OCI-LY7 (cell line): Measurements from ENCODE around the gene SULT1A2. TPM values are rescaled to one million over a fixed set of nuclear protein-coding genes. Genes with fewer than 3 reads are reported as not detected.

Source experiments
- BruUV-seq: library from RNA; stranded (reverse); fragments of 400-500 nt; replicated peaks from 2 replicates; lab custom pipeline; 2021; lab: Mats Ljungman, UMichigan
- CTCF ChIA-PET: fragments of 300-600 bp; sonication (Branson Sonifier 250); formaldehyde crosslinking; loops from one replicate; lab custom pipeline; 2022; ENCODE audit warnings: antibody characterized with exemption; ENCODE audit not compliant: unreplicated experiment; lab: Charles Lee
- POLR2A ChIA-PET: fragments of 300-600 bp; sonication (Branson Sonifier 250); formaldehyde crosslinking; loops from one replicate; lab custom pipeline; 2022; ENCODE audit warnings: antibody characterized with exemption; lab: Charles Lee
- DNase-seq: peaks from one replicate; pipeline ENCODE4 v3.0.0-alpha.2; 2015; ENCODE audit warnings: low spot score
- H2AFZ ChIP-seq: fragments of 200-600 bp; sonication (generic), shearing (Covaris generic); 2 replicates; pipeline ENCODE4 v1.6.1; 2014; ENCODE audit warnings: mild to moderate bottlenecking, antibody characterized with exemption, low read length, moderate library complexity
- H3K27ac ChIP-seq: fragments of 200-600 bp; sonication (generic); 2 replicates; pipeline ENCODE4 v1.5.1; 2014; ENCODE audit warnings: mixed run types, low read depth, mild to moderate bottlenecking, moderate library complexity, low read length, inconsistent platforms; ENCODE audit not compliant: poor library complexity, severe bottlenecking
- H3K36me3 ChIP-seq: fragments of 200-600 bp; sonication (generic); 2 replicates; pipeline ENCODE4 v1.6.1; 2014; ENCODE audit warnings: mild to moderate bottlenecking, antibody characterized with exemption, low read length, moderate library complexity, mixed read lengths; ENCODE audit not compliant: insufficient read depth
- H3K4me1 ChIP-seq: fragments of 200-600 bp; sonication (generic); 2 replicates; pipeline ENCODE4 v1.5.1; 2014; ENCODE audit warnings: mild to moderate bottlenecking, low read length; ENCODE audit not compliant: insufficient read depth, poor library complexity, severe bottlenecking
- H3K4me2 ChIP-seq: fragments of 200-600 bp; sonication (generic); 2 replicates; pipeline ENCODE4 v1.6.1; 2014; ENCODE audit warnings: mild to moderate bottlenecking, low read length
- H3K4me3 ChIP-seq: fragments of 200-600 bp; sonication (generic); 2 replicates; pipeline ENCODE4 v1.5.1; 2014; ENCODE audit warnings: mild to moderate bottlenecking, low read depth, low read length; ENCODE audit not compliant: poor library complexity, severe bottlenecking
- H3K79me2 ChIP-seq: fragments of 200-600 bp; sonication (generic); 2 replicates; pipeline ENCODE4 v1.6.1; 2016; ENCODE audit warnings: low read depth, mild to moderate bottlenecking, low read length, moderate library complexity, mixed read lengths; ENCODE audit not compliant: insufficient read depth
- H3K9me2 ChIP-seq: fragments of 200-600 bp; sonication (generic); 2 replicates; pipeline ENCODE4 v1.6.1; 2016; ENCODE audit warnings: mild to moderate bottlenecking, low read length, mixed read lengths; ENCODE audit not compliant: insufficient read depth
- H3K9me3 ChIP-seq: fragments of 200-600 bp; sonication (generic); 2 replicates; pipeline ENCODE4 v1.6.1; 2014; ENCODE audit warnings: mild to moderate bottlenecking, mixed run types, low read length, mixed read lengths
- H4K20me1 ChIP-seq: fragments of 200-600 bp; sonication (generic); 2 replicates; pipeline ENCODE4 v1.6.1; 2014; ENCODE audit warnings: mild to moderate bottlenecking, antibody characterized with exemption, low read length, moderate library complexity, mixed read lengths; ENCODE audit not compliant: insufficient read depth
- EZH2phosphoT487 ChIP-seq: fragments of 200-600 bp; sonication (generic); IDR thresholded peaks from 2 replicates; pipeline ENCODE4 v1.6.1; 2018; ENCODE audit warnings: low read depth, borderline replicate concordance, mild to moderate bottlenecking, mixed run types, antibody characterized with exemption, low read length, moderate library complexity, mixed read lengths
- intact Hi-C: fragments of 100-400 bp; cut with micrococcal nuclease; formaldehyde crosslinking; loops from one replicate; pipeline ENCODE4 v1.10.0; 2022; ENCODE audit not compliant: unreplicated experiment
- total RNA-seq, 2 experiments: library from RNA; depleted of rRNA in 1 of 2; stranded (reverse); fragments of >200 nt in 1 of 2; shearing (Covaris generic) in 1 of 2; gene quantifications; 2 replicates each; pipeline ENCODE4 v1.2.3, GENCODE V29; 2014 to 2022
- TF ChIP-seq, protein P1 (sequence below): fragments of 200-600 bp; sonication (generic); conservative IDR thresholded peaks from 2 replicates; pipeline ENCODE4 v1.5.1; 2014; ENCODE audit warnings: mild to moderate bottlenecking, antibody characterized with exemption, low read length, moderate library complexity, mixed read lengths

Gene SULT1A2
- total RNA-seq, 2 experiments from 2014 or later, result 2.1 to 3.0 TPM

DNA sequence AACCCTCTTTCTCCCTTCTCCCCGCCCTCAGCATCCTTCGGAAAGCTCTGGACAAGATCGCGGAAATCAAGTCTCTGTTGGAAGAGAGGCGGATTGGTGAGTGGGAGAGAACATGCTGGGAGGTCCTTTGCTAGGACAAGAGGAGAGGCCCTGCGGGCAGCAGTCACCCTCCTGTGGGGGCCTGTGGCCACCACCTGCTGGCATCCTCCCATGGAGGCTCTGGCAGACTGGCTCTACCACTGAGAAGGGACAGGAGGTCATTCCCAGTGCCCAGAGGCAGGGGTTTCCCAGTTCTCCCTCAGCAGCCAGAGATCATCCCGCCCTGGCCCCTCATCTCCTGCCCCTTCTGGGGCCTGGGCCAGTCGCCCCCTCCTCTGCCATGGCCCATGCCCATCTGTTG, 7.8 kb downstream of the SULT1A2 start:
- Histone ChIP-seq H3K4me3 (no peak overlapping the region), H3K79me2 (no peaks in the 10 kb centered on the region), H3K27ac (no peak overlapping the region), H3K36me3 (peaks cover 62% of the 10 kb centered on the region), H3K4me1 (no peaks in the 10 kb centered on the region), H3K9me3 (no peaks in the 10 kb centered on the region), H3K4me2 (no peak overlapping the region), H2AFZ (no peak overlapping the region), H3K9me2 (no peaks in the 10 kb centered on the region), H4K20me1 (no peaks in the 10 kb centered on the region)
- no peak for DNase-seq
- intact Hi-C loops, result no loop called here
- BruUV-seq, result no TSS peak
- CTCF ChIA-PET, result no interaction called here
- no peak for TF ChIP-seq EZH2phosphoT487
- TF ChIP-seq, protein P1, sequence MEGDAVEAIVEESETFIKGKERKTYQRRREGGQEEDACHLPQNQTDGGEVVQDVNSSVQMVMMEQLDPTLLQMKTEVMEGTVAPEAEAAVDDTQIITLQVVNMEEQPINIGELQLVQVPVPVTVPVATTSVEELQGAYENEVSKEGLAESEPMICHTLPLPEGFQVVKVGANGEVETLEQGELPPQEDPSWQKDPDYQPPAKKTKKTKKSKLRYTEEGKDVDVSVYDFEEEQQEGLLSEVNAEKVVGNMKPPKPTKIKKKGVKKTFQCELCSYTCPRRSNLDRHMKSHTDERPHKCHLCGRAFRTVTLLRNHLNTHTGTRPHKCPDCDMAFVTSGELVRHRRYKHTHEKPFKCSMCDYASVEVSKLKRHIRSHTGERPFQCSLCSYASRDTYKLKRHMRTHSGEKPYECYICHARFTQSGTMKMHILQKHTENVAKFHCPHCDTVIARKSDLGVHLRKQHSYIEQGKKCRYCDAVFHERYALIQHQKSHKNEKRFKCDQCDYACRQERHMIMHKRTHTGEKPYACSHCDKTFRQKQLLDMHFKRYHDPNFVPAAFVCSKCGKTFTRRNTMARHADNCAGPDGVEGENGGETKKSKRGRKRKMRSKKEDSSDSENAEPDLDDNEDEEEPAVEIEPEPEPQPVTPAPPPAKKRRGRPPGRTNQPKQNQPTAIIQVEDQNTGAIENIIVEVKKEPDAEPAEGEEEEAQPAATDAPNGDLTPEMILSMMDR, result no peak
- POLR2A ChIA-PET, result no interaction called here

DNA sequence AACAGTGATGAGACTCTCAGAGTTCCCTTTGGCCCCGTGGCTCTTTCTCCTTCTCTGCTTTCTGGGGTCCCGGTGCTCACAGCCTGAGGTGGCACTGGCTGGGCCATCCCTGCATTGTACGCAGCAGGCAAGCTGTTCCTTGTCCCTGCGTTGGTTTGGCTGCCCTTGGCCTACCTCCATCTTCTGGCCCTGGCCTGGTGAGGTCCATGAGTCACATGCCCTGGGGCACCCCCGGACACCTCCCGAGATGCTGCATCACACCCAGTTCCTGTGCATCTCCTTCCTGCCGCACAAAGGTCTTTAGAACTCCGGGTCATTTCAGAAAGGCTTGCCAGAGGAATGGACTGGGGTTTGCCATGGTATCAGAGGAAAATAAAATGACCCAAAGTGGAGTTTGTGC, 9.5 kb downstream of the SULT1A2 start:
- Histone ChIP-seq H3K36me3 (peaks cover 78% of the 10 kb centered on the region), H3K4me2 (no peak overlapping the region), H3K4me3 (no peak overlapping the region), H3K9me2 (no peaks in the 10 kb centered on the region), H3K27ac (no peak overlapping the region), H2AFZ (no peak overlapping the region), H3K79me2 (no peaks in the 10 kb centered on the region), H4K20me1 (no peaks in the 10 kb centered on the region), H3K4me1 (no peaks in the 10 kb centered on the region), H3K9me3 (no peaks in the 10 kb centered on the region)
- DNase-seq, result no peak
- intact Hi-C loops, result no loop called here
- ChIA-PET POLR2A (no interaction called here), CTCF (no interaction called here)
- BruUV-seq, result no TSS peak
- TF ChIP-seq, protein P1, result no peak
- TF ChIP-seq EZH2phosphoT487, result no peak

DNA sequence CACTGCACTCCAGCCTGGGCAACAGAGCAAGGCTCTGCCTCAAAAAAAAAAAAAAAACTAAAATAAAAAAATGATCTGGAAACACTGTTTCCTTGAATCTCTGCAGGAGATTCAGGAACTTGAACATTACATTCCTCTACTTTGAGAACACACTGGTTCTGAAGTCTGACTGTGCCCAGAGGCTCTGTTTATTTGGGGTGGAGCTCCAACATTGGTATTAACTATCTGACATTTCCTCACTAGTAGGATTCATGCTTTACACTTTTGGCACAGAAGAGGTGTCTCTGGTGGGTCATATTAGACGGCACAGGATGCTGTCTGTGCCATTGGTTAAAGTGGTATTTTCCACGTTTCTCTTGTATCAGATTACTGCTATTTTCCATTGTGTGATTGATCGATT, 10.4 kb downstream of the SULT1A2 start:
- Histone ChIP-seq H3K9me2 (no peaks in the 10 kb centered on the region), H4K20me1 (no peaks in the 10 kb centered on the region), H3K27ac (no peak overlapping the region), H3K4me1 (no peaks in the 10 kb centered on the region), H3K4me2 (no peak overlapping the region), H3K79me2 (no peaks in the 10 kb centered on the region), H3K36me3 (peaks cover 81% of the 10 kb centered on the region), H3K9me3 (no peaks in the 10 kb centered on the region), H3K4me3 (no peak overlapping the region), H2AFZ (no peak overlapping the region)
- DNase-seq, result no peak
- TF ChIP-seq, protein P1, result no peak
- TF ChIP-seq EZH2phosphoT487, result no peak
- CTCF ChIA-PET, result no interaction called here
- no TSS peak for BruUV-seq
- intact Hi-C loops, result no loop called here
- POLR2A ChIA-PET, result interaction anchor here (0.7 kb wide), 1 partner anchor 1098 kb away, joined by 3 read pairs; no protein-coding TSS in a partner anchor
